Renal pelvis (tissue), 4 donors: Measurements from ENCODE around the gene MFAP4. TPM values are rescaled to one million over a fixed set of nuclear protein-coding genes. Genes with fewer than 3 reads are reported as not detected.

Experiments used
- DNase-seq: peaks from one replicate; pipeline ENCODE4 v3.0.0-alpha.2; 2013
- polyA plus RNA-seq, 3 donors: library from polyadenylated mRNA; unstranded; fragments of 120-200 nt; gene quantifications; one replicate each; pipeline ENCODE4 v1.2.1, GENCODE V29; 2013; ENCODE audit not compliant: insufficient read length in 3 of 3

MFAP4 gene
- polyA plus RNA-seq, 3 donors = 162 to 259 (median 181) TPM

DNA sequence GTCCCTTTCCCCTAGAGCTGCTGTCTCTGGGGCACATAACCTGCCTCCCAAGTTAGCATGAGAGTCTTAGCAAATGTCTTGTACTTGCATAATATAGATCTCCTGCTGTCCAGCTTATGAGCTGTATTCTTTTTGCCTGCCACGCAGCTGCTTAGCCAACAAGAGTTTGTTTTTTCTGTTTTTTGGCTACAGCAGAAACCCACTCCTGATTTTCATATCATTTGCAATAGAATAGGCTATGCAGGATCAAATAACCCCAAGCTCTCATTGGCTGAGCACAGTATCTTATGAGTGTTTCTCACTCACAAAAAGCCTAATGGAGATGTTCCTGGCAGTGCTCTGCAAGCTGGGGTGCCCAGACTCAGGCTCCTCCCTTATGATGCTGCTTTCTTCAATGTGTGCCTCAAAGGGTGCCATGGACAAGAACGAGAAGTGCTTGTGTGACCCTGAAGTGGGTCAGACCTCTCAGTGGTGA is 47.6 kb downstream of the MFAP4 start:
- DNase-seq = no peak

DNA sequence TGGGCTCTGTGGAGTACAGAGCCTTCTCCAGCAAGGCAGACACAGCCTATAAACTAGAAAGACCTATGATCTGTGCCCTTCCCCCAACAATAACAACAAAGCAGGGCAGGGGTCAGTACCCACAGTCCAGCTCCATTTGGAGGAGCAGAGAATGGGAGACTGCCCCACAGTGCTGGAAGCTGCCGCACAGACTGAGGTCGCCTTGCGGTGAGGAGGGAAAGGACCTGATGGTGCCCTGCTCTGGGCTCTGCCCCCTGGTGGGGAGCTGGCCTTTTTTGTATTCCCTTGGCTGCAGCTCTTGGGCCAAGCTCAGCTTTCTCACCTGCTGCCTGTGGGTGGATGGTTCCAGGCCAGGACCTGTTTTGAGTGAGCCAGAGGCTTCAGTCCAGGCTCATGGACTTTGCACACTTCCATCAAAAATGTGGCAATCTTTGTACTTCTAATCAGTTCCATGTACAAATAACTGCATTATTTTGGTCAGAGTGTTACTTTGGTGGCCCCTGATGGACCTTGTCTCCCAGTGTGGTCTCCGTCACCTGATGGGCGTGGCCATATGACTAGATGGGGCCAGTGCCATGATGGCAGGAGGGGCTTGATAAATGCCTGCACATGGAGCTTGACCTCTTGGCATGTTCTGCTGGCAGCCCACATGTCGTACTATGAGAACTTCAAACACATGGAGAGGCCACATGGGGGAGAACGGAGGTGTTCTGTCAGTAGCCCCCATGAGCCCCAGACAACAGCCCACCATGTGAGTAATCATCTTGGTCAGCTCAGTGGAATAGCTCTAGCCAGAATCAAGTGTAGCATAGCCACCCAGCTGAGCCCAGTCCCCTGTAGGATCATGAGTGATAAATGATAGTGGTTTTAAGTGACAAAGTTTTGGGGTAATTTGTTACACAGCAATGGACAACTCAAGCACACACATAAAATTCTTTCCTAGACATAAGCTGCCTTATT is 48.7 kb downstream of the MFAP4 start:
- DNase-seq = no peak

DNA sequence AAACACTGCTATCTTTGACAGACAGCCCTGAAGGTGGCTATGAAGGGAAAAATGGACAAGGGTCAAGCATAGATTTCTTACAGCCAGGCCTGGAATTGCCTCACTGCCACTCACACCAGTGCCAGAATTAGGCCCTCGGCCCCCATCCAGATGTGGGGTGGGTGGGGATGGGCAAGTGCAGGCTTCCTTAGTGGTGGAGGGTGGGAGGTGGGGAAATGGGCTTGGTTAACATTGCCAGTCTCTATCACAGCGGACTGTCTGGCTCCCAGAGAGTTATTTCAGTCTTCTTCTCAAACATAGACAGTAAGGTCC is 49.3 kb downstream of the MFAP4 start:
- DNase-seq = no peak

DNA sequence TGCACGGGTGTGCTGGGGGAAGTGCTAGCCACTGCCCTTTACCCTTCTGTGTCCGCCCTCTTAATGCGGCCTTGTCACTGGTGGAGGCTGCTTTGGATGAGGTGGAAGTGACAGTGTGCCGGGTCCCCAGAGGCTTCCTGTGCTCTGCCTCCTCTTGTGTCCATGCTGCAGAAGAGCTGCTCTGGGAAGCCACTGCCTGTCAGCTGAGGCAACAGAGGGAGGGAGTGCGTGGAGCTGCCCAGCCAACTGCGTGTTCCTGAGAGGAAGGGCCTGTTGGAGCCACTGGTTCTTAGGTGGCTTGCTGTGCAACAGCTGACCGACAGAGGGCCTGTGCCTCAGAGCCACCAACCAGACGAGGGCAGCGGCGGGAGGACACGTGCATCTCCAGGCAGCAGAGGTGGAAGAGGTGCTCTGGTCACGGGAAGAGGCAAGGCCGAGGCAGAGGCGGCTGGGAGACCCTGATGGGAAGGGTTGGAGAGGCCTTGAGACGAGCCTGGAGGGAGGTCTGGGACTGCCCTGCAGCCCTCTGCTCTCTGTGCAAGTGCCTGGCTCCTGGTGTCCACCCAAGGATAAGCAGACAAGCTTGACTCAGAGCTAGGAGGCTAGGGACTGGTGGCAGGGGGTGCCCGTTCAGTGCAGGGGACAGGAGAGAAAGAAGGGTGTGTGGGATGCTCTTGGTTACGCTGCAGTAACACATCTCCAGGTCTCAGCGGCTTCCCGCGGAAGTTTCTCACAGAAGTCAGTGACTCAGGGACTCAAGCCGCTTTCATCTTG is 49.9 kb downstream of the MFAP4 start:
- DNase-seq = no peak

DNA sequence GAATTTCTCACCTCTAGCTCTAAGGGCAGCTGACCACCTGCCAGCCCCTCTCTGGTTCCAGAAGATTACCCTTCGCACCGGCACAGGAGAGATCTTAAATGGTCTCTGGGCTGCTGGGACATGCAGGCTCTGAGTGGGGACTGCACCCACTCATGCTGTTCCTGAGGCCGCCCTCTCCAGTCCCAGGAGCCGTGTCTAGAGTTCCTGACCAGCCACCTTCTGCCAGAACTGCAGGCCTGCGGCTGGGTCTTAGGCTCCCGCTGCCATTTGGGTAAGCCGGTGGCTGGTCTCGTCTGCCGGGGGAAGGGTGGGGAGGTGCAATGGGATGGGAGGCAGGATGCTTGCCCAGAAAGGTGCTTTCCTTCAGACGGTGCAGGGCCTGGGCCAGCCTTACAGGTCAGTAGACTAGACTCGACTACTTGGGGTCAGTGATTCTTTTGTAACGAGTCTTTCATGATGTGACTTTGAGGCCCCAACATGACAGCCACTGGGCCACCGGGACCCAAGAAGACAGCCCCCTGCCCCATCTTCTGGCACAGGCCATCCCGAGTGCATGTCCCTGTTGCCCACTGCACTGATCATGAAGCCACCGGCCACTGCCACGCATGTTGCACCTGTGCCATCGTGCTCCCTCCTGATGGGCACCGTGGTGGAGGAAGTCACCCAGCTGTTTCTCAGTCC is 50.9 kb downstream of the MFAP4 start:
- no peak for DNase-seq

DNA sequence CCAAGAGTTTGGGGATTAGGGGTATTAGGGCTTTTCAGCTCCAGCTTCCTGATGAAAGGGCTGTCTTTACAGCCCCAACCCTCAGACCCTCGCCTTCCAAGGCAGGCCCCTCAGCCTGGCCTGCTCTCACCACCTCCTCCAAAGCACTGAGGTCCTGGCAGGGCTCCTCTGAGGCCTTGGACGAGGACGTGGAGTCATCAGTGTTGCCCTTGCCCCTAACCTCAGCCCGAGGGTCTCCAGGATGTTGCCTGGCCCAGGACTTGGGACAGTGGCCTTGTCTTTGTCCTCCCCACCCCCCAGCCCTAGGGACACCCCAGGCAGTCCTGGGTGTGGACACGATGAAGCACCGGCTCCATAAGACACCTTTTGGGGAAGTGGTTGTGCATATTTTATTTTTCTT is 52.7 kb downstream of the MFAP4 start:
- no peak for DNase-seq

DNA sequence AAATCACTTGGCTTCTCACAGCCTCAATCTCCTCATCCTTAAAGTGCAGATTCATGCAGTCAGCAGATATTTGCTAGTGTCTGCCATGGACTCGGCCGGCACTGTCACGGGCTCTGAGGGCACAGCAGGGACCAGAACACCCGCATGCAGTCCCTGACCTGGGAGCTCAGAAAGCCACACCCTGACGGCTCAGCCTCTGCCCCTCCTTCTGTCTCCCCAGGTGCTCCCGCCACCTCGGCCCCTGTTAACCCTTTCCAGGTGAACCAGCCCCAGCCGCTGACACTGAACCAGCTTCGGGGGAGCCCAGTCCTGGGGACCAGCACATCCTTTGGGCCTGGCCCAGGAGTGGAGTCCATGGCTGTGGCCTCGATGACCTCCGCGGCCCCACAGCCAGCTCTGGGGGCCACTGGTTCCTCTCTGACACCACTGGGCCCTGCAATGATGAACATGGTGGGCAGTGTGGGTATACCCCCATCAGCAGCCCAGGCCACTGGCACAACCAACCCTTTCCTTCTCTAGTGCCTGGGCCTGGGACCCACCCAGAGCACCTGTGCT is 53.2 kb downstream of the MFAP4 start:
- DNase-seq = no peak

Other genes starting within 250 kb of the MFAP4 start
- 10 to 100 TPM; 44.2 to 50.9 (median 45.5) TPM for gene EPN2, start 149.8 kb downstream of the MFAP4 start, polyA plus RNA-seq
- 10 to 100 TPM; 39.6 to 55.2 (median 46.0) TPM for gene B9D1, start 24.5 kb downstream of the MFAP4 start, polyA plus RNA-seq
- gene MAPK7, start 8.7 kb downstream of the MFAP4 start, polyA plus RNA-seq = 10 to 100 TPM; 25.0 to 31.6 (median 29.3) TPM
- 1 to 10 TPM in 2 of 3 donors, under 1 TPM in 1; 0.96 to 1.3 (median 1.2) TPM for gene RNF112, start 24.0 kb upstream of the MFAP4 start, polyA plus RNA-seq
- gene SLC47A1, start 146.7 kb upstream of the MFAP4 start, polyA plus RNA-seq = 10 to 100 TPM; 18.3 to 28.0 (median 26.3) TPM